ENCODE data around the gene TDRD5.
"Not testable (repeated sequence)": the region's sequence is repeated elsewhere in the genome, so short reads cannot be mapped to it uniquely, and the experiment has no call there.

Gene TDRD5

DNA sequence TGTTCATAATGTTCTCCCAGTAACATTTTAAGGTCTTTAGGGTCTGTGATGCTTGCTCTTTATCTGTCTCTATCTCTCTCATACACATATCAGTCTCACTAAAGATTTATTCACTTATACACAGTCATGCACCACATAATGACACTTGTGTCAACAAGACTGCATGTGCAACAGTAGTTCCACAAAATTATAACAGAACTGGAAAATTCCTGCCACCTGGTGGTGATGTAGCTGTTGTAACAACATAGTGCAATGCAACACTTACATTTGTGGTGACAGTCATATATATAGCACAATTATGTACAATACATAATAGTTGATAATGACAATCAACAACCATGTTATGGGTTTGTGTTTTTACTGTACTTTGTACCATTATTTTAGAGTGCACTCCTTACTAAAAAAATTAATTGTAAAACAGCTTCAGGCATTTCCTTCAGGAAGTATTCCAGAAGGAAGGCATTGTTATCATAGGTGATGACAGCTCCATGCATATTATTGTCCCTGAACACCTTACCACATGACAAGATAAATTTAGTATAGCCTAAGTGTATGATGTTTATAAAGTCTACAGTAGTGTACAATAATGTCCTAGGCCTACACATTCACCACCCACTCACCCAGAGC lies 8.1 kb downstream of the TDRD5 start:
- no peak for DNase-seq

DNA sequence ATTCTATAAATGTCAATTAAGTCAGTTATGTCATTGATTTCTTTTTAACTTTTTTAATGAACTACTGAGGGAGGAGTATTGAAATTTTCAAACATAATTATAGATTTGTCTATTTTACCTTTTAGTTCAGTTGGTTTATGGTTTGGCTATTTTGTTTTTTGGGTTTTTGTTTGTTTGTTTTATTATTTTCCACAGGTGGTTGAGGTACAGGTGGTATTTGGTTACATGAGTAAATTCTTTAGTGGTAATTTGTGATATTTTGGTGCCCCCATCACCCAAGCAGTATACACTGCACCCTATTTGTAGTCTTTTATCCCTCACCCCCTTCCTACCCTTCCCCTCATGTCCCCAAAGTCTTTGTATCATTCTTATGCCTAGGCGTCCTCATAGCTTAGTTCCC lies 9.5 kb downstream of the TDRD5 start:
- DNase-seq: no peak

DNA sequence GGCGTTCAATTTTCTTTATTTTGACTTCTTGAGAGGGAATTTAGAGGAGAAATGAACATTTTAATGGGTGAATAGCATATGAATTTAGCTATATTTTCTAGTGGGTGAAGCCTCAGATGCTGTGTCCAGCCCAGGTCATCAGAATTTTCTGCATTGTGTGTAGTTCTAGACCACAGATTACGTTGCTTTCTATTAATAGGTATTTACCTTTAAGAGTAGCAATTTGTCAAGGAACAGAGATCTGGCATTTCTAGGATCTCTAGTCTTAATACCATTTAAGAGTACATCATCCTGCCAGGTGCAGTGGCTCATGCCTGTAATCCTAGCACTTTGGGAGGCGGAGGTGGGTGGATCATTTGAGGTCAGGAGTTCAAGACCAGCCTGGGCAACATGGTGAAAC lies 20.7 kb downstream of the TDRD5 start:
- no peak for DNase-seq

DNA sequence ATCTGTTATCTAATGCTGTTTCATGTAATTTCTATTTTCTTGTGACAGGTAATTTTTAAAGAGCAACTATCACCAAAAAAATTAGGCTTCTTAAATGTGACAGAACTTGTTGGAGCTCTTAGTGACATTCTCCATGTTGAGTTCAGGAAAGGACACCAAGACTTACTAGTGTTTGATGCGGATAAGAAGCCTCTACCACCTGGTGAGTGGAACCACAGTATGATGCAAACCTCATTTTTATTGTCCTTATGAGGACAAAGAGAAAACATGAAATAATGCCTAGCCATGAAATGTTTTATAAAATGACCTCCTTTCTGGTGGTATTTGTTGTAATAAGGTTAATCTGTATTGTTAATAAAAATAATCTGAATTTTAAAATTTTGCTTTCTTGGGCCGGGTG lies 39.1 kb downstream of the TDRD5 start:
- DNase-seq: no peak

DNA sequence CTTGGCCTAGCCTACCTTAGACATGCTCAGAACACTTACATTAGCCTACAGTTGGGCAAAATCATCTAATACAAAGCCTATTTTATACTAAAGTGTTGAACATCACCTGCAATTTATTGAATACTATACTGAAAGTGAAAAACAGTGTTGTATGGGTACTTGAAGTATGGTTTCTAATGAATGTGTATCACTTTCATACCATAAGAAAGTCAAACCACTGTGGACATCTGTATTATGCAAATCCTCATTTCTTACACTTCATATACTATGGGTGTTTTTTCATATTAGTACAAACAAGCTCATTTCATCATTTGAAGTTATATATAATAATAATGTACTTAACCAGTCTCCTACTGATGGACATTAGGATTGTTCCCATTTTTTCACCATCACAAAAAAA lies 41.2 kb downstream of the TDRD5 start:
- no peak for DNase-seq

DNA sequence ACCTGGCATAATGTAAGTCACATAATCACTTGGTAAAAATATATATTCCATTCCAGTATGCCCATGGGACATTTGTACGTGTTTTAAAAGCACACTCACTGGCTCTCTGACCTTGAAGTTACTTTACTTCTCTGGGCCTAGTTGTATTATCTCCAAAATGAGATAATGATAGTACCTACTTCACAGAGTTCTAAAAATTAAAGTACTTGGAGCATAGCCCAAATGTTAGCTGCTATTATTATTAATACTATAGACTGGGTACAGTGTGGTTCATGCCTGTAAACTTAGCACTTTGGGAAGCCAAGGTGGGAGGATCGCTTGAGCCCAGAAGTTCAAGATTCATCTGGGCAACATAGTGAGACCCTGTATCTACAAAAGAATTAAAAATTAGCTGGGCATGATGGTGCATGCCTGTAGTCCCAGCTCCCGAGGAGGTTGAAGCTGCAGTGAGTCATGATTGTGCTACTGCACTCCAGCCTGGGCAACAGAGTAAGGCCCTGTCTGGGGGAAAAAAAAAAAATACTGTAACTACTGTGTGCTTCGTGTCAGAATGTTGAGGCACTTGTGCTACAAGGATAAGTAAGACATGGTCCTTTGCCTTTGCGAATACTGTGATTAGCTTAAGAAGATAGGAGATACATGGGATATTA lies 45.7 kb downstream of the TDRD5 start:
- DNase-seq: peak in 1 of 2 experiments; percentile 71

DNA sequence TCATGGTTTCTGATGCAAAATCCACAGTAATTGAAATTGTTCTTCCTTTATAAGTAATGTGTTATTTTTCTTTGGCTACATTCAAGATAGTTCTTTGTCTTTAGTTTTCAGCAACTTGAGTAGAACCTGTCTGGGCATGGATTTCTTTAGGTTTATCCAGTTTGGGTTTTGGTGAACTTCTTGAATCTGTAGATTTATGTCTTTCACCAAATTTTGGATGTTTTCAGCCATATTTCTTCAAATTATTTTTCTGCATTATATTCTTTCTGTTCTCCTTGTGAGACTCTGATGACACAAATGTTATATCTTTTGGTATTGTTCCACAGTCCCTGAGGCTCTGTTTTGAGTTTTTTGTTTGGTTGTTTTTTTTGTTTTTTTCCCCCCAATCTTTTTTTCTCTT lies 69.4 kb downstream of the TDRD5 start:
- DNase-seq: no peak

DNA sequence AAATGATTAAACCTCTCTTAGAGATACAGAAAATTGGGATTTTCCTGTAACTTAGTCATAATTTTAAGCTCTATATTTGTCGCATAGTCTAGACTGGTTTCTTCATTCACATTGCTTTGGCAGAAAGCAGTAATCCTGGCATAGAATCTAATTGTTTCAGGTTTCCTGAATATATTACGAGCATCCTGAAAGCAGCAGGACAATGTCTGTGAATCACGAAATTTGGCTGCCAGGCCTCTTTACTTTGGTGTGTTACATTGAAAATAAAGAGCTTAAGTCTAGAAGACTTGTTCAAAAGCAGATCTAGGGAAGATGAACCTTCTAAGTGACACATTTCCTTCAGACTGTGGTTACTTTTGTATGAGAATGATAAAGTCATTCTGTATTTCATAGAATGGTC lies 72.2 kb downstream of the TDRD5 start:
- no peak for DNase-seq

DNA sequence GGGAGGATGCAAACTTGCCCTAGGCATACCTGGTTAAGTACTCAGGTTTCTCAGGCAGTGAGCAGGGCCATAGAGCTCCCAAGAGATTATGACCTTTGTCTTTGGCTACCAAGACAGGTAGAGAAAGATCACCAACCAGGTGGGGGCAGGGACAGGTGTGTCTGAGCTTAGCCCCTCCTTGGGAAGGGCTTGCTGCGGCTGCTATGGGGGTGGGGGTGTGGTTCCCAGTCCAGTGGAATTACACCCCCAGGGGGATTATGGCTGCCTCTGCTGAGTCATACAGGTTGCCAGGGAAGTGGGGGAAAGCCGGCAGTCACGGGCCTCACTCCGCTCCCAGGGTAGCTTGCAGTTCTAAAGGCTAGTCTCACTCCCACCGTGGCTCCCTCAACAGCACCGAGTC lies 86.2 kb downstream of the TDRD5 start:
- no peak for DNase-seq

DNA sequence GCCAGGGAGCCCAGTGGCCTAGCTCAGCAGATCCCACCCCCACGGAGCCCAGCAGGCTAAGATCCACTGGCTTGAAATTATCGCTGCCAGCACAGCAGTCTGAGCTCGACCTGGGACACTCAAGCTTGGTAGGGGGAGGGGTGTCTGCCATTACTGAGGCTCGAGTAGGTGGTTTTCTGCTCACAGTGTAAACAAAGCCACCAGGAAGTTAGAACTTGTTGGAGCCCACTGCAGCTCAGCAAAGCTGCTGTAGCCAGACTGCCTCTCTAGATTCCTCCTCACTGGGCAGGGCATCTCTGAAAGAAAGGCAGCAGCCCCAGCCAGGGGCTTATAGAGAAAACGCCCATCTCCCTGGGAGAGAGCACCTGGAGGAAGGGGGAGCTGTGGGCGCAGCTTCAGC lies 102.9 kb downstream of the TDRD5 start:
- not testable (repeated sequence) for DNase-seq

DNA sequence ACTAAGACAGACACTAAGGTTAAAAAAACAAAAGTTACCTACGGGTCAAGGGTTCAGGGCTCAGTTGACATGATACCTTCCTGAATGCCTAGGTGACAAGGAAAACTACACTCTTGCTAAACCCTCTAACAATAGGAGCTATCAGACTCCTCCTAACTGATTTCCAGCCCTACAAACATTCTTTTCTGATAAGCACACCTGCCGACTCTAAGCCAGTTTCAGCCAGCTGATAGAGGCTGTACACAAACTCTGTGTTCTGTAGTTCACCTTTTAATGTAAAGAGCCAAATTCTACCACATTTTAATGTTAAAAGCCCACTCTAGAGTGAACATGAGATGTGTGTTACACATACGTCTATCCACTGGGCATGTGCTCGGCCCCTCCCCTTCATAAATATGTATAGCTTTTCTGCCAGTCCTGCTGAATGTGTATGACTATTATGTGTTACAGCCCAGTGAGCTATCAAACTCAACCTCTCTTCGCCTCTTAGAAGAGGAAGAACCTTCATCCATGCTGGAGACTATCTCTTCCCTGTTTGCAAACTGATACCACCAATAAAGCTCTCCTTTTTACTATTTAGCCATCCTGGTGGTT lies 111.4 kb downstream of the TDRD5 start:
- DNase-seq: no peak

DNA sequence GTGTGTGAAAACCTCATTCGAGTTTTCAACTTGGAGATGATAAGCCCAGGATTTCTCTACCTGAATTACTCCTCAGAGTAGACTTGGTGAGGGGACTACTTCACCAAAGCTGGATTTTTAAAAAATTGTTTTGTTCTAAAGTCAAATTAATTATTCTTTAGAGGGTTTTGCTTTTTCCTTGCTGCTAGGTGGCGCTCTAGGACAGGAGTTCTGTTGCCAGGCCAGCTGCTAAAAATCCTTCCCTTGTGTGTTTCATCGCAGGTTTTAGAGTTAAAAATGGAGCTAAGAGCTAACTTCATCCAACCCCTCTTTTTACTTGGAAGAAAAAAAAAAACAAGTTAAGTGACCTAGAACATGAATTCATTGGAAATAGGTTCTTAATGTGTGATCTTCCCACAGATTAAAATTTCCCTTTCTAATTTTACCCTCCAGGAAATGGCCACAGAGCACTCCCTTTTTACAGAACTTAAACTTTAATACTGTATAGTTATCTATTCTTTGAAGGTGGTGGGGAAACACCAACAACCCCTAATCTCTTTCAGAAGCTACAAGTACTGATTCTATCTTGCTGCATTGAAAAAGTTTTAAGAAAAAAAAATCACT lies 114.8 kb downstream of the TDRD5 start:
- peak; percentile 26 to 68 for DNase-seq

DNA sequence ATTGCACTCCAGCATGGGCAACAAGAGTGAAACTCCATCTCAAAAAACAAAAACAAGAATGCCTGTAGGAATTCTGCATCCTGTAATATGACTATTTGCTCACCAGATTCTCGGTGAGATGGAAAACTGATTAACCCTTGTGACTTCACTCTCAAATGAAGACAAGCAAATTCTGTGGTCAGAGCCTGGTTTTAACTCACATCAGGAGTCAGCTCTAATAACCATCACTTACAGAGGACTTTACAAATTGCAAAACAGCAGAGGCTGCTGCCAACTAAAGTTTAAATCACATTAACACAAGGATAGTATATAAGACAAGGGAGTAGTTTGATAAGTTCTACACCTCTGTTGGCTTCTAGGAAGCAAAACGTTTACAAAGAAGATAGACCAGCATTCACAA lies 115.8 kb downstream of the TDRD5 start:
- no peak for DNase-seq

DNA sequence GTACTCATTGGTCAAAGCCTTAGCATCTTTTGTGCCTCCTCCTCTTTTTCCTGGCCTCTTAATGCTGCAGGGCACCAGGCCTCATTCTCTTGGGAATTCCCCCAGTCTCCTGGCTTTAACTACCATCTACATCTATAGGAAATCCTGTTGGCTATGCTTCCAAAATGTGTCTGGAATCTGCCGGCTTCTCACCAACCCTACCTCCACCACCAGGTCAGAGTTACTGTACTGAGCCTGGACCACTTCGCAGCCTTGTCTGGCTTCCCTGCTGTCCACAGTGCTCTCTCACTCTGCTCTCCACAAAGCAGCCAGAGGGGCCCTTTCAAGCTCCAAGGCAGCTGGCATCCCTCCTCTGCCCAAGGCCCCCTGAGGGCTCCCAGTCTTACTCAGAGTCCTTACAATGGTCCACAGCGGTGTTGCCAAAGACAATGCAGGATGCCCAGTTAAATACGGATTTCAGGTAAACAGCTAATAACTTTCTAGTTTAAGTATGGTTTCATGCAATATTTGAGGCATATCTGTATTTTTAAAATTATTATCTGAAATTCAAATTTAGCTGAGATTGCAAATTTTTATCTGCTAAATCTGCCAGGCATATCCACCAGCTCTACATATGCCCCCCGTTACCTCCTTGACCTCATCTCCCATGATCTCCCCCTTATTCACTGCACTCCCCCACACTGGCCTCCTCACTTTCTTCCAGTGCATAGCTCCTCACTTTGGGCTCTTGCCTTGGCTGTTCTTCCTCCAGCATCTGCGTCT lies 117.0 kb downstream of the TDRD5 start:
- no peak for DNase-seq

DNA sequence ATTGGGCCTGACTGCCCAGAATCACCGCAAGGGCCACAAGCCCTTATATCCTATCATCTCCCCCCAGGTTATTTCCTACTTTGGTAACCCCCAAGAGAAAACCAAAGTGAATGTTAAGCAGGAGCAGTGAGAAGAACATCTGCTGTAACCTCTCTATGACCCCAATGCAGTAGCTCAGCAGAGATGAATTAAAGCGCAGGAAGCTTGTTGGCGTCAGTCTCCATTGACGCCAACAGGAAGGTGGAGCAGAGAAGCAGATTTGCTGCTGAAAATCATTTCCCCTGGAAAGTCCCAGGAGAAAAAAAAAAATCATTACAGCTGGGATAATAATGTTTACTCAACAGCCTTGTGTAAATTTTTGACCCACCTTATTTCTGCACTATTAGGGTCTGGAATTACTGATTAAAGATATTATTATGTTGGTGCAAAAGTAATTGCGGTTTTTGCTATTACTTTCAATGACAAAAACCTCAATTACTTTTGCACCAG lies 118.3 kb downstream of the TDRD5 start:
- DNase-seq: no peak

DNA sequence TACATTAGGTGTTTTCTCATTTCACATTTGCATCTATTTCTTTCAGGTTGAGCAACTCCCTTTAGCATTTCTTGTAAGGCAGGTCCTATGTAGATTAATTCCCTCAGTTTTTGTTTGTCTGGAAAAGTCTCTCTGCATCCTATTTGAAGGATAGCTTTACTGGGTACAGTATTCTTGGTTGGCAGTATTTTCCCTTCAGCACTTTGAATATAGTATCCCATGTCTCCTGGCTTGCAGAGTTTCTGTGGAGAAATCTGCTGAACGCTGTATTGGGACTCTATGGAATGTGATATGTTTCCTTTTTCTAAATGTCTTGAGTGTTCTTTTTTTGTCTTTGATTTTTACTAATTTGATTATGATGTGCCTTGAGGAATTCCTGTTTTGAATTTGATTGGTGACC lies 122.5 kb downstream of the TDRD5 start:
- no peak for DNase-seq

DNA sequence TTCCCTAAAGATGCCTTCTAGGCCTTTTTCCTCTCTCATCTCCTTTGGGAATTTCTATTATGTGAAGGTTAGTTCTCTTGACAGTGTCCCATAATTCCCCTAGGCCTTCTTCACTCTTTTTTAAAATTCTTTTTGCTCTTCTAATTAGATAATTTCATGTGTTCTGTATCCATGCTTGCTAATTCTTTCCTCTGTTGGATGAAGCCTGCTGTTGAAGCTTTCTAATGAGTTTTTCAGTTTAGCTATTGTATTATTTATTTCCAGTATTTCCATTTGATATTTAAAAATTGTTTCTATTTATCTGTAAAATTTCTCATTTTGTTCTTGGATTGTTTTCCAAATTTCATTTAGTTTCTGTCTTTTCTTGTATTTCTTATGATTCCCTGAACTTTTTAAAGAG lies 123.0 kb downstream of the TDRD5 start:
- DNase-seq: no peak

DNA sequence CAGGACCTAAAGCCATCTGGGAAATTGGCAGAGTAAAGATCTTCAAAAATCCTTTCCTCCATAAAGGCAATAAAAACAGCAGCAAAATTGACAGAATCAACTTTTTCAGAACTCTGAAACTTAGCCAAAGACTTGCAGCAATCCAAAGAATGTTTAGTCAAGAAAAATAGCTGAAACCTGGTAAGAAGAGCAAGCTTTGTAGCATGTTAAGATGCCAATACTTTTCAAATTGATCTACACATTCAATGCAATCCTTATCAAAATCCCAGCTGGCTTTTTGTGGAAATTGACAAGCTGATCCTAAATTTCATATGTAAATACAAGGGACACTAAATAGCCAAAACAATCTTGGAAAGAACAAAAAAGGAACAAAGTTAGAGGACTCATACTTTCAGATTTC lies 127.6 kb downstream of the TDRD5 start:
- no peak for DNase-seq

DNA sequence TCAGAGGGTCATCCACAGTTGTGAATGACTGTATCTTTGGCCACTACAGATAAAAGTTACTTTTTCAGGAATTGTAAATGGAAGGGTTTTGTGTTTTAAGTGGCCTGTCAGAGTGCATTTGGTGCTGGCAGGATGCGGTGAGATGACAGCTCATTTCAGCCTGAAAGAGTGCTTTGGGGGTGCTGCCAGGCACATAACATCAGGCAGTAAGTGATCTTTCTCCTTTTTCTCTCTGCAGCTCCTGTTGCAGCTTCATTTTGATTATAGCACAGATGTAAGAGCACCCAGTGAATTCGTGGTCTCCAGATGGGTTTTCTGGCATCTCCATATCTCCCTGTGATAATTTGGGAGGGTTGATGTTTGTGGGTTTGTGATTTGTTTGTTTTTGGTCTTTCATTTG lies 136.6 kb downstream of the TDRD5 start:
- no peak for DNase-seq

DNA sequence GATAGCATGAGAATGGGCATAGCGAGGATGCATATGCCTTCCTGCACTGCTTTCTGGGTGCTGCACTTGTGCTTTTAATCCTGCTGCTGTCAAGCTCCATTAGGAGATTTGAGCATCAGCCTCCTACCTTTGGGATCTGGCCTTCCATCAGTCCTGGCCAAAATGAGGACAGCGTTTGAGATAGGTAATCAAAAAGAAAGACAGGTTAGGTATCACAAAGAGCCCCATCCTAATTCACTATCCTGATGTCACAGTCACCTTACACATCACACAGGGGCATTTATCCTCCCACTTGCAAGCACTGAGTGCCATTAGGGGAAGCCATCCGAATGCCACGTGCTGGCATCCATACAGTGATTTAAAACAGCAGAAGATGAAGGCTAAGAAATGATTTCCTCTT lies 138.2 kb downstream of the TDRD5 start:
- DNase-seq: no peak

DNA sequence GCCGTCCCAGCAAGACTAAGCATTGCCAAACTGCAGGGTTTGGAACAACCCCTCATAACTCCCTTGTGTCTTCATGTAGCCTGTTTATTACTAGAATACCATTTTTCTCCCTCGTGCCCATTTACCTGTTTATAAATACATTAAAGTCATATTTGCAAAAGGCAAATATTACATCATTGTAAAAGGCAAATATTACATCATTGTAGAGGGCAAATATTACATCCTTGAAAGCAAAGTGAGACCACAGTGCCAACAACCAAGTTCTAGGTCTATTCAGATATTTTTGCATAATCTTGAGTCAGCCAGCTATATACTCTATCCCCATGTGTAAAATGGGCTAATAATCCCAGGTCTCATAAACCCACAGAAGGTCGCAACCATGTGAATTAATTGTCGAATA lies 140.0 kb downstream of the TDRD5 start:
- no peak for DNase-seq
